Activated naive CD4-positive, alpha-beta T cell treated with anti-CD3 and anti-CD28 coated beads, Interleukin-2, amount 10 ng/mL, durations not matched to agents 7 days and 5 days (primary cell): ENCODE measurements around the gene NUP35.

Experiments
- CTCF ChIA-PET: fragments of 350-600 bp; sonication (Branson Sonifier 250); formaldehyde crosslinking; loops from one replicate; lab custom pipeline; 2021; ENCODE audit warnings: antibody characterized with exemption; lab: Charles Lee
- DNase-seq: peaks from one replicate; pipeline ENCODE4 v3.0.0-alpha.2; 2020
- H3K27ac Mint-ChIP-seq: one replicate; pipeline ENCODE4 v1.8.0; 2021; ENCODE audit warnings: mild to moderate bottlenecking, moderate library complexity, mixed read lengths
- H3K27me3 Mint-ChIP-seq: one replicate; pipeline ENCODE4 v1.8.0; 2021; ENCODE audit warnings: mild to moderate bottlenecking, mixed read lengths
- H3K36me3 Mint-ChIP-seq: one replicate; pipeline ENCODE4 v1.8.0; 2021; ENCODE audit warnings: mixed read lengths
- H3K4me1 Mint-ChIP-seq: one replicate; pipeline ENCODE4 v1.8.0; 2021; ENCODE audit warnings: mixed read lengths
- H3K4me3 Mint-ChIP-seq: one replicate; pipeline ENCODE4 v1.8.0; 2021; ENCODE audit warnings: mild to moderate bottlenecking, moderate library complexity, mixed read lengths
- H3K9me3 Mint-ChIP-seq: one replicate; pipeline ENCODE4 v1.8.0; 2021; ENCODE audit warnings: mixed read lengths

Gene NUP35, protein sequence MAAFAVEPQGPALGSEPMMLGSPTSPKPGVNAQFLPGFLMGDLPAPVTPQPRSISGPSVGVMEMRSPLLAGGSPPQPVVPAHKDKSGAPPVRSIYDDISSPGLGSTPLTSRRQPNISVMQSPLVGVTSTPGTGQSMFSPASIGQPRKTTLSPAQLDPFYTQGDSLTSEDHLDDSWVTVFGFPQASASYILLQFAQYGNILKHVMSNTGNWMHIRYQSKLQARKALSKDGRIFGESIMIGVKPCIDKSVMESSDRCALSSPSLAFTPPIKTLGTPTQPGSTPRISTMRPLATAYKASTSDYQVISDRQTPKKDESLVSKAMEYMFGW

DNA sequence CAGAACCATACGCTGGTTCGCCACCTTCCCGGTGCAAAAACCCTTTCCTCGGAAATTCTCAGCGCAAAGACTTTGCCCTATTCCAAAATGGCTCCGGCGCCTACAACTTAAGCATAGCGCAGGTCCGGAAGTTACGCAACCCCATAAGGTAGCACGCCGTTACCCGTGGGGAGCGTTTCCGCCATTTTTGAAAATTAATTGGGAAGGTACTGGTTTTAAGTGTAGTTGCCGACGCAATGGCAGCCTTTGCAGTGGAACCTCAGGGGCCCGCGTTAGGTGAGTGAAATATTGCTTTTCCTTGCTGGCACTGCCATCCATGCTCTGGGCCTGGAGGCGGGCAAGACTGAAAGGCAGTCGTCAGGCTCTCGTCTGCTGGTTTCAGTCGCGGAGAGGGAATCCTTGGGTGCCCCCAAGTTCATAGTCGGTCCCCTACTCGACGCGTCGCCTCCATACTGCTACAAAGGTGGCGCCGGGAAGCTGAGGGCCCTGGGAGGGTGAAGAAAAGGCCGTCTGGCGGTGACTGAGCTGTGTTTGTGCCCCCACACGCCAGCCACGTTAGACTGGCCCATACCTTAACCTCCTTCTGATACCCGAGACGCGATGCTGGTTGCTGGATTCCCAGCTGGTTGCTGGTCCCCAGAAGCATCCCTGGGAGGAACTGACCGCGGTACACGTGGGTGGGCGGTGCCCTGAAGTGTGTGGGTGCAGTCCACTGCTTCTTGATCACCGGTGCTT, at the start of gene NUP35:
TSS of gene NUP35 (plus strand) at position 222 of the 735 bp plus-strand sequence. CDS start at position 237, 15 bp downstream.
- H3K4me1 Mint-ChIP-seq: peaks cover 36% of the 10 kb centered on the region
- peak within 1 kb of the TSS; percentile 98 for H3K27ac Mint-ChIP-seq
- no peaks in the 10 kb centered on the region for H3K9me3 Mint-ChIP-seq
- H3K27me3 Mint-ChIP-seq: peaks cover 17% of the 10 kb centered on the region
- peak within 1 kb of the TSS; percentile 91 for H3K4me3 Mint-ChIP-seq
- DNase-seq: peak; percentile 87
- CTCF ChIA-PET: no interaction called here
- H3K36me3 Mint-ChIP-seq: peaks cover 6% of the 10 kb centered on the region

GRCh38 chr2:183078163-183078463, 46.1 kb upstream of the NUP35 start:
- H3K27ac Mint-ChIP-seq: peak overlapping the region; percentile 3
- peaks cover 13% of the 10 kb centered on the region for H3K4me1 Mint-ChIP-seq
- CTCF ChIA-PET: interaction anchor here (0.6 to 1.5 kb wide), 4 partner anchors 16 to 116 kb away, joined by 3 read pairs; no protein-coding TSS in a partner anchor
- DNase-seq: no peak
- H3K27me3 Mint-ChIP-seq: peaks cover 12% of the 10 kb centered on the region
- H3K9me3 Mint-ChIP-seq: no peaks in the 10 kb centered on the region
- peak overlapping the region; percentile 89 for H3K4me3 Mint-ChIP-seq
- H3K36me3 Mint-ChIP-seq: no peaks in the 10 kb centered on the region

- Mint-ChIP-seq H3K27me3 (peaks cover 12% of the 10 kb centered on the region), H3K4me1 (peaks cover 13% of the 10 kb centered on the region), H3K4me3 (peak within 1 kb of the TSS; percentile 89), H3K36me3 (no peaks in the 10 kb centered on the region), H3K9me3 (no peaks in the 10 kb centered on the region), H3K27ac (peak within 1 kb of the TSS; percentile 3)
- DNase-seq: peak; percentile 87
- CTCF ChIA-PET: interaction anchor here (0.6 to 1.5 kb wide), 2 partner anchors 38 to 95 kb away, joined by 3 read pairs; no protein-coding TSS in a partner anchor
These were observed 45.6 kb upstream of the NUP35 start, which contains the start of gene DUSP19 for GRCh38 chr2:183078464-183079138. Gene DUSP19, plus strand, starts transcription at chr2:183078747. Its CDS starts 187 bp downstream, at chr2:183078934.

DNA sequence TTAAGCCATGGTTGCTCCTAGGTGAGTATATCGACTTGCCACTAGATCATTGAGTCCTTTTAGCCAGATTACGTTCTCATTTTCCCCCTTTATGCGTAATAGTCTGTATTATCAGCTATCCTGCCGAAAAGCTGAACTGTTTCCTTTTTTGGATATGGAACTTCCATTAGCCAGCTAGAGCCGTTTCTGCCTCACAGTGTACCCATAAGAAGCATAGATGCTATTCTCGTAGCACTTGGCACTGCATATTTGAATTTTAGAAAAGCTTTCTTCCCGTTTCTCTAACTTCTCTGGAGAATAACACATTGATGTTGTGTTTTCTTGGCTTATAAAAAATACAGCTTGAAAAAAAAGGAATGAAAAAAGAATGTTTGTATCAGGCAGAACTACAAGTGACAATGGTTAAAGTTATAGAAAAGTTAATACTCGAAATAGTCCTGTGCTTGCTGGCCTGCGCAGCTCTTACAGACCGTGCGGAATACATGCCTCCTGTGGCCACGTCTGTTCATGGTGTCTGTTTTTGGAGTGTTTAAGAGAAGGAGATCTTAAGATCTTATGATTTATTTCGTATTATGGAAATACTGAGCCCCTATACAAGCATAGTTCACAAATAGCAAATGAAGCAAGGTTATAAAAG, 45.0 kb upstream of the NUP35 start:
- Mint-ChIP-seq H3K9me3 (no peaks in the 10 kb centered on the region), H3K4me1 (peaks cover 13% of the 10 kb centered on the region), H3K36me3 (no peaks in the 10 kb centered on the region), H3K4me3 (peak overlapping the region; percentile 89), H3K27ac (no peak overlapping the region), H3K27me3 (peaks cover 12% of the 10 kb centered on the region)
- CTCF ChIA-PET: interaction anchor here (0.6 to 1.5 kb wide), 2 partner anchors 13 to 39 kb away, joined by 3 read pairs; no protein-coding TSS in a partner anchor
- no peak for DNase-seq

GRCh38 chr2:183081911-183082310, 42.3 kb upstream of the NUP35 start:
- H3K36me3 Mint-ChIP-seq: no peaks in the 10 kb centered on the region
- H3K27ac Mint-ChIP-seq: no peak overlapping the region
- CTCF ChIA-PET: no interaction called here
- DNase-seq: no peak
- peaks cover 13% of the 10 kb centered on the region for H3K4me1 Mint-ChIP-seq
- peaks cover 10% of the 10 kb centered on the region for H3K27me3 Mint-ChIP-seq
- H3K4me3 Mint-ChIP-seq: no peak overlapping the region
- H3K9me3 Mint-ChIP-seq: no peaks in the 10 kb centered on the region

DNA sequence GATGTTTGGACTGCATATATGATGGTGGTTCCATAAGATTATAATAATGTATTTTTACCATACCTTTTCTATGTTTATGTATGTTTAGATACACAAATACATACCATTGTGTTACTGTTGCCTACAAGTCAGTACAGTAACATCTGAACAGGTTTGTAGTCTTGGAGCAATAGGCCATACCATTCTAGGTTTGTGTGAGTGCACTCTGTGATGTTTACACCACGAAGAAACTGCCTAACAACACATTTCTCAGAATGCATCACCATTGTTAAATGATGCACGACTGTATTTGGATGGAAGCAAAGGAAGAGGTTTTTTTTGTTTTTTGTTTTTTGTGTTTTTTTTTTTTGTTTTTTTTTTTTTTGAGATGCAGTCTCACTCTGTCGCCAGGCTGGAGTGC, 36.2 kb upstream of the NUP35 start:
- H3K4me3 Mint-ChIP-seq: no peak overlapping the region
- CTCF ChIA-PET: no interaction called here
- no peaks in the 10 kb centered on the region for H3K4me1 Mint-ChIP-seq
- no peaks in the 10 kb centered on the region for H3K9me3 Mint-ChIP-seq
- H3K36me3 Mint-ChIP-seq: no peaks in the 10 kb centered on the region
- no peaks in the 10 kb centered on the region for H3K27me3 Mint-ChIP-seq
- DNase-seq: no peak
- no peak overlapping the region for H3K27ac Mint-ChIP-seq

GRCh38 chr2:183089192-183089851, 34.9 kb upstream of the NUP35 start:
- Mint-ChIP-seq H3K36me3 (no peaks in the 10 kb centered on the region), H3K27me3 (no peaks in the 10 kb centered on the region), H3K9me3 (no peaks in the 10 kb centered on the region), H3K4me3 (no peak overlapping the region), H3K27ac (no peak overlapping the region), H3K4me1 (no peaks in the 10 kb centered on the region)
- DNase-seq: no peak
- CTCF ChIA-PET: interaction anchor here (0.6 to 1.1 kb wide), 3 partner anchors 54 to 74 kb away, joined by 3 read pairs; no protein-coding TSS in a partner anchor

DNA sequence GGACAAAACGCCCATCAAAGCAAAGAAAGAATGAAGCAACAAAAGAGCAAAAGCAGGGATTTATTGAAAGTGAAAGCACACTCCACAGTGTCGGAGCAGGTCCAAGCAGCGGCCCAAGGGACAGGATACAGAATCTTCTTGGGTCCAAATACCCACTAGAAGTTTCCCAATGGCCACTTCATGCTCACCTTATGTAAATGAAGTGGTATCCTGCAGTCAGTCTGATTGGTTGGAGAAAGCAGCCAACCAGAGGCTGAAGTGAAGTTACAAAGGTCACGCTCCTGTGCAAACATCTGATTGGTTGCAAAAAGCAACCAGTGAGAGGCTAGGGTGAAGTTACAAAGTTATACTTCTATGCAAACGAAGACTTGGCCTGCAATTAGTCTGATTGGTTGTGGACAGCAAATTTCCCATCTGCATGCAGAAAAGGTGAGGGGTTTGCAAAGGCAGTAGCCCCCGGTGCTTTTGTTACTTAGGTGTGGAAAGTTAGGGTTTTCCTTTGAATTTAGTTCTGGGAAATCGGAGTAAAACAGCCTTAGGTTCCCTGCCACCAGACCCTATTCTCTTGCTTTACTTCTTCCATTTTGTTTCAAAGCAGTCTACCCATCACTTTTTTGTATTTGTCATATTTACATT, 32.8 kb upstream of the NUP35 start:
- no peak overlapping the region for H3K4me3 Mint-ChIP-seq
- no peak overlapping the region for H3K27ac Mint-ChIP-seq
- DNase-seq: no peak
- CTCF ChIA-PET: no interaction called here
- H3K9me3 Mint-ChIP-seq: no peaks in the 10 kb centered on the region
- no peaks in the 10 kb centered on the region for H3K4me1 Mint-ChIP-seq
- H3K36me3 Mint-ChIP-seq: no peaks in the 10 kb centered on the region
- H3K27me3 Mint-ChIP-seq: no peaks in the 10 kb centered on the region

- Mint-ChIP-seq H3K27ac (no peak overlapping the region), H3K36me3 (no peaks in the 10 kb centered on the region), H3K4me3 (no peak overlapping the region), H3K9me3 (no peaks in the 10 kb centered on the region), H3K27me3 (no peaks in the 10 kb centered on the region), H3K4me1 (no peaks in the 10 kb centered on the region)
- CTCF ChIA-PET: no interaction called here
- no peak for DNase-seq
These were observed 32.3 kb upstream of the NUP35 start for GRCh38 chr2:183091954-183092345.

- H3K4me1 Mint-ChIP-seq: no peaks in the 10 kb centered on the region
- no peak for DNase-seq
- H3K27me3 Mint-ChIP-seq: no peaks in the 10 kb centered on the region
- H3K36me3 Mint-ChIP-seq: no peaks in the 10 kb centered on the region
- H3K27ac Mint-ChIP-seq: no peak overlapping the region
- no peaks in the 10 kb centered on the region for H3K9me3 Mint-ChIP-seq
- no peak overlapping the region for H3K4me3 Mint-ChIP-seq
- CTCF ChIA-PET: interaction anchor here (0.6 kb wide), 1 partner anchor 16 kb away, joined by 3 read pairs; no protein-coding TSS in a partner anchor
These were observed 30.2 kb upstream of the NUP35 start for GRCh38 chr2:183093857-183094657.

DNA sequence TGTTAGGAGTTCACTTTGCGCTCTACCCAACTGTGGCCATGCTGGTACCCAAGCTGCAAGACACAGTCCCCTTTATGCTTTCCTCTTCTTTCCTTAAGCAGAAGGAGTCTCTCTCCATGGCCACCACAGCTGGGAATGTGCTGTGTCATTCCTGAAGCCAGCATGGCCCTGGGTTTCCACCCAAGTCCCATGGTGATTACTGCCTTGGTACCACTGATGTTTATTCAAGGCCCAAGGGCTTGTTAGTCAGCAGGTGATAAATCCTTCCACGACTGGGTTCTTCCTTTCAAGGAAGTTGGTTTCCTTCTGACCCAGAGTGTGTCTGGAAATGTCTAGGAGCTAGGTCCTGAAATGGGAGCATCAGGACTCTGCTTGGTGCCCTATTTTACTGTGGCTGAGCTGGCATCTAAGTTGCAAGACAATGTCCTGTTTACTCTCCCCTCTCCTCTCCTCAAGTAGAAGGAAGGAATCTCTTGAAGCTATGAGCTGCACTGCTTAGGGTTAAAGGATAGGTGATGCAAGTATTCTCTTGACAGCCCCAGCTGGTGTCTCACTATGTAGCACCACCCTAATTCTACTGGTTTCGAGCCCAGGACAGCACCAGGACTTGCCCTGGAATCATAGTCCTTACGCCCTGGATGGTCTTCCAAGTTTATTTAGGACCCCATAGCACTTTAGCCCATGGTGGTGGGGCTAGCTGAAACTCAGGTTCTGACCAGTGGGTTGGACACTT, 18.7 kb upstream of the NUP35 start:
- no peak for DNase-seq
- H3K36me3 Mint-ChIP-seq: no peaks in the 10 kb centered on the region
- H3K27me3 Mint-ChIP-seq: peaks cover 13% of the 10 kb centered on the region
- no peak overlapping the region for H3K4me3 Mint-ChIP-seq
- no peak overlapping the region for H3K27ac Mint-ChIP-seq
- no peaks in the 10 kb centered on the region for H3K9me3 Mint-ChIP-seq
- CTCF ChIA-PET: no interaction called here
- no peaks in the 10 kb centered on the region for H3K4me1 Mint-ChIP-seq

DNA sequence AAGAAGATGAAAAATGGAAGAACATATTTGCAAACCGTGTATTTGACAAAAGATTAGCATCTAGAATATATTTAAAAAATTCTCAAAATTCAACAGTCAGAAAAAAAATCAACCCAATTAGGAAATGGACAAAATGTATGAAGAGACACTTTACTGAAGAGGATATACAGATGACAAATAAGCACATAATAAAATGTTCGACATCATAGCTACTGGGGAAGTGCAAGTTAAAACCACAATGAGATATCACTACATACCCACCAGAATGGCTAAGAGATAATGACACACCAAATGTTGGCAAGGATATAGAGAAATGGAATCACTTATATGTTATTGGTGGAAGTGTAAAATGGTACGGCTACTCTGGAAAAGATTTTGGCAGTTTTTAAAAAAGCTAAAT, 11.7 kb upstream of the NUP35 start:
- Mint-ChIP-seq H3K4me3 (no peak overlapping the region), H3K9me3 (no peaks in the 10 kb centered on the region), H3K4me1 (no peaks in the 10 kb centered on the region), H3K36me3 (no peaks in the 10 kb centered on the region), H3K27ac (no peak overlapping the region), H3K27me3 (peaks cover 15% of the 10 kb centered on the region)
- CTCF ChIA-PET: no interaction called here
- DNase-seq: no peak
